ES-I3 (cell line): ENCODE data around the gene ASB18.
"Not testable (repeated sequence)": the region's sequence is repeated elsewhere in the genome, so short reads cannot be mapped to it uniquely, and the experiment has no call there.

ENCODE experiments used
- H3K36me3 ChIP-seq: 2 replicates; pipeline ENCODE4 v1.6.1; 2013; ENCODE audit warnings: mild to moderate bottlenecking, low read length, control low read depth, moderate library complexity; ENCODE audit not compliant: insufficient read depth
- H3K4me1 ChIP-seq: 2 replicates; pipeline ENCODE4 v1.6.1; 2013; ENCODE audit warnings: mild to moderate bottlenecking, control low read depth, low read length; ENCODE audit not compliant: insufficient read depth
- H3K9ac ChIP-seq: 2 replicates; pipeline ENCODE4 v1.6.1; 2013; ENCODE audit warnings: low read depth, mild to moderate bottlenecking, low read length, moderate library complexity
- H3K9me3 ChIP-seq: 2 replicates; pipeline ENCODE4 v1.6.1; 2013; ENCODE audit warnings: mild to moderate bottlenecking, low read length, moderate library complexity; ENCODE audit not compliant: control insufficient read depth, insufficient read depth

ASB18 gene

GRCh38 chr2:236293241-236293810 is 29.1 kb upstream of the ASB18 start:
- no peaks in the 10 kb centered on the region for H3K4me1 ChIP-seq
- H3K9ac ChIP-seq = no peak overlapping the region
- no peaks in the 10 kb centered on the region for H3K36me3 ChIP-seq
- no peaks in the 10 kb centered on the region; the same call in 1 of the 2 replicates for H3K9me3 ChIP-seq

- Histone ChIP-seq H3K4me1 (no peaks in the 10 kb centered on the region), H3K36me3 (no peaks in the 10 kb centered on the region), H3K9ac (no peak overlapping the region), H3K9me3 (no peaks in the 10 kb centered on the region; the same call in 1 of the 2 replicates)
Measured at GRCh38 chr2:236291911-236292310, 27.7 kb upstream of the ASB18 start.

GRCh38 chr2:236291476-236291875 is 27.3 kb upstream of the ASB18 start:
- no peak overlapping the region for H3K9ac ChIP-seq
- H3K9me3 ChIP-seq = no peaks in the 10 kb centered on the region; the same call in 1 of the 2 replicates
- no peaks in the 10 kb centered on the region for H3K4me1 ChIP-seq
- no peaks in the 10 kb centered on the region for H3K36me3 ChIP-seq

- Histone ChIP-seq H3K9me3 (no peaks in the 10 kb centered on the region; the same call in 1 of the 2 replicates), H3K4me1 (no peaks in the 10 kb centered on the region), H3K9ac (no peak overlapping the region), H3K36me3 (no peaks in the 10 kb centered on the region)
Measured at GRCh38 chr2:236290742-236291425, 26.7 kb upstream of the ASB18 start.

GRCh38 chr2:236289766-236290462 is 25.7 kb upstream of the ASB18 start:
- no peaks in the 10 kb centered on the region for H3K36me3 ChIP-seq
- no peaks in the 10 kb centered on the region for H3K4me1 ChIP-seq
- H3K9me3 ChIP-seq = no peaks in the 10 kb centered on the region; the same call in 1 of the 2 replicates
- H3K9ac ChIP-seq = no peak overlapping the region

GRCh38 chr2:236288373-236288772 is 24.2 kb upstream of the ASB18 start:
- H3K9me3 ChIP-seq, H3K4me1 ChIP-seq, H3K36me3 ChIP-seq, H3K9ac ChIP-seq: not testable (repeated sequence)

- no peak overlapping the region for H3K9ac ChIP-seq
- H3K9me3 ChIP-seq = no peaks in the 10 kb centered on the region
Measured at GRCh38 chr2:236287656-236288055, 23.4 kb upstream of the ASB18 start.

GRCh38 chr2:236286873-236287545 is 22.8 kb upstream of the ASB18 start:
- Histone ChIP-seq H3K9me3 (no peaks in the 10 kb centered on the region), H3K9ac (no peak overlapping the region), H3K4me1 (no peaks in the 10 kb centered on the region), H3K36me3 (no peaks in the 10 kb centered on the region)

More at GRCh38 chr2:236287656-236288055, 23.4 kb upstream of the ASB18 start:
- H3K4me1 ChIP-seq = no peaks in the 10 kb centered on the region
- no peaks in the 10 kb centered on the region for H3K36me3 ChIP-seq

GRCh38 chr2:236284208-236284607 is 20.0 kb upstream of the ASB18 start:
- H3K9ac ChIP-seq = no peak overlapping the region
- H3K36me3 ChIP-seq = no peaks in the 10 kb centered on the region
- H3K4me1 ChIP-seq = no peaks in the 10 kb centered on the region
- no peaks in the 10 kb centered on the region for H3K9me3 ChIP-seq

- H3K9ac ChIP-seq = no peak overlapping the region
- H3K4me1 ChIP-seq = no peaks in the 10 kb centered on the region
- H3K9me3 ChIP-seq = no peaks in the 10 kb centered on the region
- no peaks in the 10 kb centered on the region for H3K36me3 ChIP-seq
Measured at GRCh38 chr2:236282406-236282805, 18.2 kb upstream of the ASB18 start.

- no peaks in the 10 kb centered on the region for H3K4me1 ChIP-seq
- no peaks in the 10 kb centered on the region; the same call in 1 of the 2 replicates for H3K9me3 ChIP-seq
- H3K9ac ChIP-seq = no peak overlapping the region
- no peaks in the 10 kb centered on the region for H3K36me3 ChIP-seq
Measured at GRCh38 chr2:236281423-236281822, 17.2 kb upstream of the ASB18 start.

GRCh38 chr2:236273126-236273525 is 8.9 kb upstream of the ASB18 start:
- Histone ChIP-seq H3K9me3 (peaks cover 8% of the 10 kb centered on the region), H3K9ac (no peak overlapping the region), H3K4me1 (no peaks in the 10 kb centered on the region), H3K36me3 (no peaks in the 10 kb centered on the region)

GRCh38 chr2:236271851-236272250 is 7.6 kb upstream of the ASB18 start:
- Histone ChIP-seq H3K36me3 (no peaks in the 10 kb centered on the region), H3K9me3 (peaks cover 8% of the 10 kb centered on the region), H3K9ac (no peak overlapping the region), H3K4me1 (no peaks in the 10 kb centered on the region)

- not testable (repeated sequence) for H3K9me3 ChIP-seq, H3K9ac ChIP-seq, H3K36me3 ChIP-seq, H3K4me1 ChIP-seq
Measured at GRCh38 chr2:236269876-236270275, 5.7 kb upstream of the ASB18 start.
